GM12872 (cell line): Measurements from ENCODE around the gene SCAMP2.

Source experiments
- TF ChIP-seq, protein P1 (sequence below): IDR thresholded peaks from 3 replicates; pipeline ENCODE4 v1.5.1; 2011; ENCODE audit warnings: low read depth, mild to moderate bottlenecking, low read length, moderate library complexity; ENCODE audit not compliant: insufficient read depth

SCAMP2 gene

DNA sequence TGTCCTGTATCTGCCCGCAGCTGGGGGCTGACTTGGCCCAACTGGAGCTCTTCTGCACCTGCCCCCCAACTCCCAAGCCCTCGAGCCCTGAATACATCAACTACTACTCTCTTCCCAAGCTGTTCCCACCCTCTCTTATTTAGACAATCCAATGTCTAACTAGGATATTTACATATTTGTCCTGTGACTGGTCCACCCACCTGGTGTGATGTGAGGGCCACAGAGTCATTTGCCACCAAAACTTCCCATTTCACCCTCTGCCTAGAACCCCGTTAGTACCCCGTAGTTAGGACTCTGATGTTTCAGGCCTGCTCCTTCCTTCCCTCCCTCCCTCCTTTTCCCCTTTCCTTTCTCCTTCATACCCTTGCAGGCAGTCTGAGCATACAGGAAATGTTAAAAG is 40.3 kb downstream of the SCAMP2 start:
- TF ChIP-seq, protein P1, sequence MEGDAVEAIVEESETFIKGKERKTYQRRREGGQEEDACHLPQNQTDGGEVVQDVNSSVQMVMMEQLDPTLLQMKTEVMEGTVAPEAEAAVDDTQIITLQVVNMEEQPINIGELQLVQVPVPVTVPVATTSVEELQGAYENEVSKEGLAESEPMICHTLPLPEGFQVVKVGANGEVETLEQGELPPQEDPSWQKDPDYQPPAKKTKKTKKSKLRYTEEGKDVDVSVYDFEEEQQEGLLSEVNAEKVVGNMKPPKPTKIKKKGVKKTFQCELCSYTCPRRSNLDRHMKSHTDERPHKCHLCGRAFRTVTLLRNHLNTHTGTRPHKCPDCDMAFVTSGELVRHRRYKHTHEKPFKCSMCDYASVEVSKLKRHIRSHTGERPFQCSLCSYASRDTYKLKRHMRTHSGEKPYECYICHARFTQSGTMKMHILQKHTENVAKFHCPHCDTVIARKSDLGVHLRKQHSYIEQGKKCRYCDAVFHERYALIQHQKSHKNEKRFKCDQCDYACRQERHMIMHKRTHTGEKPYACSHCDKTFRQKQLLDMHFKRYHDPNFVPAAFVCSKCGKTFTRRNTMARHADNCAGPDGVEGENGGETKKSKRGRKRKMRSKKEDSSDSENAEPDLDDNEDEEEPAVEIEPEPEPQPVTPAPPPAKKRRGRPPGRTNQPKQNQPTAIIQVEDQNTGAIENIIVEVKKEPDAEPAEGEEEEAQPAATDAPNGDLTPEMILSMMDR = no peak

DNA sequence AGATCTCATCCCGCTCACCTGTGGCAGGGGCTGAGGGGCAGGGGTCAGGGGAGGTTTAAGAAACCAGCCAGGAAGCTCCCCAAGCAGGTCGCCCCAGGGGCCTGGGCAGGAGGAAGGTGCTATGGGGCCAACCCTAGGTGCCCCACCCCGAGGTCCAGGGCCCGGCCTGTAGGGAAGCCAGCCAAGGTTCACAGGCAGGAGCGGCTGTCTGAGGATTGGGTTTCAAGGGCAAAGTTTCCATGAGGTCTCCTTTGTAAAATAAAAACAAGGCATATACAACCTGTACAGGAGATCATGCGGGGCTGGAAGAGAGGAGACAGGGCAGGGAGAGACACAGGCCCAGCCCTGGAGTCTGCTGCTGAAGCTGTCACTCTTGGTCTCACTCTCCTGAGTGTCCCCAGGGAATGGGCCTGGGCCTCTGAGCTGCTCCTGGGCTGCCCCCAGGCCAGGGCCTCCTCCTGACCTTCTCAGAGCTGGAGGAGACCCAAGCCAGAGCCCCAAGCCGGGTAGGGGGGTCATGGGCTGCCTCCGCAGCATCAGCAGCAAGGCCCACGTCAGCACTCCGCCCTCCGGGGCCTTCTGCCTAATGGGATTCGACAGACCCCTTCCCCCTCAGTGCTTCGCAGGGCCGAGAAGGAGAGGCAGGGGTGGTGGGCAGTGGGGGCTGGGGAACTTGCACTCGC is 41.2 kb downstream of the SCAMP2 start:
- TF ChIP-seq, protein P1 = no peak

DNA sequence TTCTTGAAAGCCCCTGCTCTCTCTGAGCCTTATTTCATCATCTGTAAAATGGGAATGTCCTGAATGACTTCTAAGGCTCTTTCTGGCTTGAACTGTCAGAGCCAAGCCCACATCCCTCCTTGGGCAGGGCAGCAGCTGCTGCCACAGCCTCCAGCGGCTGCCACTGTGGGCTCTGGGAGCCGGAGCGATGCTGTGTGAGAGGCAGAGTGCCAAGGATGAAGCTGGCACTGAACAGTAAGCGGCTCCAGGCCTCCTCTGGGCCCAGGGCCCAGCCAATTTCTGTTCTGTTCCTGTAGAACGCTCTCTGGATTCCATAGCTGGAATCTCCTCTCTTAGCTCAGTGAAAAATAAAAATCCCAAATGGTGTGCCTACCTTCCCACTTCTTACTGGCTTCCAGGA is 42.3 kb downstream of the SCAMP2 start:
- TF ChIP-seq, protein P1 = no peak

DNA sequence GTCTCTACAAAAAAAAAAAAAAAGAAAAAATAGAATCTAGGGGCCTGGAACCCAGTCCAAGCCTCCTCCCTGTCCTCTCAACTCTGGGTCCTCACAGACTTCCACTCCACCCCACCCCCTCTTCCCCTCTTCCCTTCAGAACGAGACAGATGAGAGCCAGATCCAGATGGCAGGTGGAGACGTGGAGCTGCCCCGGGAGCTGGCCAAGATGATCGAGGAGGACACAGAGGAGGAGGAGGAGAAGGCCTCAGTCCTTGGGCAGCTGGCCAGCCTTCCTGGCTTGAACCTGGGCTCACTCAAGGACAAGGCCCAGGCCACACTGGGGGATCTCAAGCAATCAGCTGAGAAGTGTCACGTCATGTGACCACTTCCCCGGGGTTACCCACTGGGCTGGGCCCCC is 43.2 kb downstream of the SCAMP2 start:
- TF ChIP-seq, protein P1 = no peak

DNA sequence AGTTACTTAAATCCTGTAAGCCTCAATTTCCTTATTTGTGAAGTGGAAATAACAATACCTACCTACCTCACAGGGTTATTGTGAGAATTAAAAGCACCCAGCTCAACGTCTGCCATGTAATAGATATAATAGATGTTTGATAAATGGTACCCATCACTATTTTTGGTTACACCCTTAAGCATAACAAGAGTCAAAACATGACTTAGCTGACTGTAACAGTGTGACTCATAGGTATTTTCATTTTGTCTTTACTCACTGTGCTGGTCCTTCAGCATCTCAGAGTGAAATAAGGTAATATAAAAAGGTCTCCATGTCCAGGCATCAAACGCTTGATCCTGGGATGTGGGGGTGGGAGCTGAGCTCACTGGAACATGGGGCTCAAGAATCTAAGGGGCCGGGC is 43.7 kb downstream of the SCAMP2 start:
- TF ChIP-seq, protein P1 = no peak

DNA sequence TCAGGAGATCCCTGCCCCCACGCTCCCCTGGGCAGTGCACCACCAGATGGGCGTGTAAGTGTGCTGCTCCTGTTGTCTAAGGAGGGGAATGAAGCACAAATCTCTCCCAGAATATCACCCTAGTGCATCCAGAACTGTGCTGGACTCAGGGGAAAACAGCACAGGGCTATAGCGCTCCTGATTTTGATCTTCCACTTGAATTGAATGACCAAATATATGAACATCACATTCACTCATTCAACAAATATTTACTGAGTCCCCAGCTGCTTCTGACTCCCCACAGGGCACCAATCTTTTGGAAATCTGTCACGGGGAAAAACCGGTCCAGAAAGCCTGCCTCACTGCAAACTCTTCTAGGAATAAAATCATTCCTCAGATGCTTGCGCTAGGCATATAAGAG is 44.3 kb downstream of the SCAMP2 start:
- TF ChIP-seq, protein P1 = no peak

DNA sequence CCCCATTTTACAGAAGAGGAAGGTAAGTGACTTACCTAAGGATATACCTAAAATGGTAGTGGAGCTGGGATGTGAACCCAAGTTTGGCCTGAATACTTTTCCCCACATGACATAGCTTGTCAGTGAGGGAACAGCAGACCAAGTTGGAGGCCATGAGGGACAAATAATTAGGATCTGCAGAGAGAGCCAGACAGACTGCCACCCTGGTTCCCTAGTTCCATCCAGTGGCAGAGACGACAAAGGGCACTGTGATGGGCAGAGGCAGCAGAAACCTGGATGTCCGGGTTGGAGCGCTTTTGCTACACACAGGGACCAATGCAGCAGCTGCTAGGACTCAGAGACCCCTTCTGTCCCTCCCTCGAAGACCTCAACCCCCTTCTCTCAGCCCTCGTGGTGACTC is 45.6 kb downstream of the SCAMP2 start:
- TF ChIP-seq, protein P1 = no peak
